ENCODE data around the gene ZNF436. TPM values are rescaled to one million over a fixed set of nuclear protein-coding genes. Genes with fewer than 3 reads are reported as not detected.

Gene ZNF436
- total and polyA plus RNA-seq, 2 of the 8 experiments (the other 6 are each of a cell fraction or from before 2014, with no cell fraction given) = 0.65 to 1.8 TPM

- Histone ChIP-seq H2BK12ac (ENCODE audit: low read depth, low read length) (no peak overlapping the region), H3K79me1 (ENCODE audit: low read depth, low read length) (peaks cover 4% of the 10 kb centered on the region; the same call in 1 of the 2 replicates), H3K56ac (replicated peaks; ENCODE audit: insufficient read length, low read depth, low read length) (no peak overlapping the region), H3K4me2 (ENCODE audit: insufficient read depth in 1 of 2, low read depth in 2 of 2, low read length in 2 of 2) (no peak overlapping the region), H3K79me2 (ENCODE audit: control insufficient read depth in 1 of 2, insufficient read depth in 2 of 2, low read length in 2 of 2) (peaks cover 44 to 81% of the 10 kb centered on the region in 2 experiments), H3K14ac (ENCODE audit: insufficient read length) (no peak overlapping the region), H3K27ac (ENCODE audit: low read depth, low read length) (no peak overlapping the region), H2AK5ac (ENCODE audit: low read depth, low read length) (no peak overlapping the region), H4K5ac (ENCODE audit: insufficient read length, low read depth, low read length) (no peak overlapping the region), H3K9me3 (ENCODE audit: insufficient read depth in 2 of 2, low read depth in 1 of 2, low read length in 1 of 2) (no peaks in the 10 kb centered on the region), H3K4me1 (replicated peaks in 1 of 4; ENCODE audit: control insufficient read depth in 3 of 4, insufficient read depth in 4 of 4, low read length in 3 of 4) (peaks cover 0 to 6% (median 2%) of the 10 kb centered on the region in 4 experiments; a peak in 1 of 7 replicates), H3K9ac (replicated peaks in 1 of 4; ENCODE audit: extremely low read depth in 1 of 4, low read depth in 3 of 4, low read length in 3 of 4) (no peak overlapping the region), H3K27me3 (replicated peaks in 1 of 4; ENCODE audit: control insufficient read depth in 3 of 4, extremely low read depth in 1 of 4, insufficient read depth in 3 of 4, low read length in 3 of 4) (no peaks in the 10 kb centered on the region), H3K23me2 (ENCODE audit: low read depth, low read length) (peaks cover 2% of the 10 kb centered on the region; the same call in 1 of the 2 replicates), H2BK120ac (replicated peaks; ENCODE audit: low read depth, low read length) (no peak overlapping the region), H3K4ac (replicated peaks; ENCODE audit: insufficient read length, low read depth, low read length) (no peak overlapping the region), H3K36me3 (ENCODE audit: control insufficient read depth in 2 of 4, insufficient read depth in 4 of 4, low read length in 3 of 4) (peaks cover 7 to 32% (median 23%) of the 10 kb centered on the region in 4 experiments), H2BK5ac (ENCODE audit: low read depth, low read length) (no peak overlapping the region), H2AFZ (ENCODE audit: low read length) (no peak overlapping the region), H3K18ac (ENCODE audit: extremely low read depth, low read length) (no peak overlapping the region), H4K8ac (ENCODE audit: extremely low read depth, insufficient read depth, low read length) (no peak overlapping the region), H4K20me1 (replicated peaks in 1 of 2; ENCODE audit: control insufficient read depth in 1 of 2, insufficient read depth in 2 of 2, low read length in 2 of 2) (peaks cover 21 to 40% of the 10 kb centered on the region in 2 experiments), H4K91ac (replicated peaks; ENCODE audit: insufficient read length, low read length) (no peak overlapping the region), H3K23ac (ENCODE audit: insufficient read length) (no peak overlapping the region), H2BK15ac (ENCODE audit: low read length) (no peak overlapping the region), H3K4me3 (ENCODE audit: extremely low read depth in 1 of 4, insufficient read depth in 2 of 4, low read depth in 3 of 4, low read length in 4 of 4) (no peak overlapping the region), H2BK20ac (ENCODE audit: low read length) (no peak overlapping the region)
- FAIRE-seq = no peak
- TF ChIP-seq CTCF (IDR thresholded peaks at IDR 0.05; ENCODE audit: control extremely low read depth in 1 of 3, insufficient read depth in 1 of 3, low read depth in 1 of 3, low read length in 3 of 3) = no peak
- no peak for TF ChIP-seq SAP30 (IDR thresholded peaks at IDR 0.05; ENCODE audit: insufficient read depth, insufficient replicate concordance, low read length)
- no peak for TF ChIP-seq TBP (IDR thresholded peaks at IDR 0.05; ENCODE audit: low read depth, low read length)
- no peak for TF ChIP-seq ZNF274 (IDR thresholded peaks at IDR 0.05; ENCODE audit: borderline replicate concordance, extremely low read depth, low read length)
- no peak for TF ChIP-seq SIRT6 (IDR thresholded peaks at IDR 0.05; ENCODE audit: low read length)
- TF ChIP-seq BRCA1 (IDR thresholded peaks at IDR 0.05; ENCODE audit: low read depth, low read length) = no peak
- no peak for TF ChIP-seq RFX5 (IDR thresholded peaks at IDR 0.05; ENCODE audit: borderline replicate concordance, low read depth, low read length)
- TF ChIP-seq POU5F1 (IDR thresholded peaks at IDR 0.05; ENCODE audit: low read depth, low read length) = no peak
- TF ChIP-seq CEBPB (IDR thresholded peaks at IDR 0.05; ENCODE audit: low read depth, low read length) = no peak
- DNase-seq (ENCODE audit: low read depth in 1 of 2, low spot score in 2 of 2) = no peak
- ChIA-PET CTCF (ENCODE audit: partially characterized antibody) (interaction anchor here (0.9 to 1.4 kb wide), 2 partner anchors 22 to 64 kb away, joined by 3 read pairs; no protein-coding TSS in a partner anchor), POLR2A (ENCODE audit: partially characterized antibody) (interaction anchor here (0.6 to 1.1 kb wide), 3 partner anchors 29 to 357 kb away, joined by 3 read pairs; no protein-coding TSS in a partner anchor)
- WGBS, 2 experiments (ENCODE audit: extremely low coverage in 1 of 2, insufficient coverage in 1 of 2, insufficient read length in 1 of 2, insufficient replicate concordance in 2 of 2, low coverage in 1 of 2, low lambda C conversion rate in 2 of 2, missing lambda C conversion rate in 1 of 2) = 81% methylated on average over 4 of the region's 4 CpGs; no CpG with 5 or more reads in 1 of the 2 experiments
These were observed 30.0 kb downstream of the ZNF436 start for GRCh38 chr1:23339632-23340031.
